ENCODE results near the gene GALNT17.

GALNT17 gene

DNA sequence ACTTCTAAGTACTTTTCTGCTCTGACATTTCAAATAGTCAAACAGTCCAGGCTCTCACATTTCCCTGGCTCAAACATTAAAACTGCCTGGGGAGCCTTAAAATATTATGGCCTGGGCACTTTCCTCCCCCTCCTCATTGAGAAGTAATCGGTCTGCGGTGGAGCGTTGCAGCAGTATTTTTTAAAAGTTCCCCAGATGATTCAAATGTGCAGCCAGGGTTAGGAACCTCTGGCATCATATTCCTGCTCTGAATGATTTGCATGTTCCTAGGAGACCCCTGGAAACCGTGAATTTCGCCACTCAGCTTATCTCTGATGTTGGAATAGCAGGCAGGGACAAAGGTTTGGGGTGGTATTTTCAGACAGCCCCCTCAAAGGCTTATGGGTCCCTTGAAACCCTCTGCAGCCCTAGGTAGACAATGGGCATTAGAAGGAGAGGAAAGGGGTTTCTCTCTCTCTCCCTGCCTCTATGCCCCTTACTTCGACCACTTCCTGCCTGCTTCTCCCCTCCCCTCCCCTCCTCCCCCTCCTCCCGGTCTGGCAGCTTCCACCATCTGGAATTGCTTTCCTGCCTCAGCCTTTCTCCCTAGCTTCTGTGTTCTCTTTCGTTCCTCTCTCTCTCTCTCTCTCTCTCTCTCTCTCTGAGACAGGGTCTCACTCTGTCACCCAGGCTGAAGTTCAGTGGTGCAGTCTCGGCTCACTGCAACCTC is 622.2 kb downstream of the GALNT17 start:
- no peaks in the 10 kb centered on the region for H3K4me1 ChIP-seq (ENCODE audit: insufficient read depth, low read length, poor library complexity, severe bottlenecking)
- H2AFZ ChIP-seq (ENCODE audit: low read length): no peak overlapping the region
- no peaks in the 10 kb centered on the region for H3F3A ChIP-seq (ENCODE audit: low read depth)
- H3K9me3 ChIP-seq (ENCODE audit: insufficient read depth, low read depth, low read length): peaks cover 12% of the 10 kb centered on the region; the same call in 1 of the 2 replicates
- no peak overlapping the region for H3K4me2 ChIP-seq (ENCODE audit: low read depth, low read length, poor library complexity, severe bottlenecking)
- H3K9me2 ChIP-seq (replicated peaks; ENCODE audit: low read depth, low read length): no peaks in the 10 kb centered on the region
- no peak overlapping the region for H3K9ac ChIP-seq (ENCODE audit: low read depth, low read length, poor library complexity, severe bottlenecking)
- no peaks in the 10 kb centered on the region for H3K36me3 ChIP-seq (ENCODE audit: insufficient read depth, low read length)
- no peaks in the 10 kb centered on the region for H3K79me2 ChIP-seq (ENCODE audit: insufficient read depth, low read length)
- no peaks in the 10 kb centered on the region for H4K20me1 ChIP-seq (ENCODE audit: insufficient read depth, low read length, poor library complexity, severe bottlenecking)
- TF ChIP-seq, protein P1, sequence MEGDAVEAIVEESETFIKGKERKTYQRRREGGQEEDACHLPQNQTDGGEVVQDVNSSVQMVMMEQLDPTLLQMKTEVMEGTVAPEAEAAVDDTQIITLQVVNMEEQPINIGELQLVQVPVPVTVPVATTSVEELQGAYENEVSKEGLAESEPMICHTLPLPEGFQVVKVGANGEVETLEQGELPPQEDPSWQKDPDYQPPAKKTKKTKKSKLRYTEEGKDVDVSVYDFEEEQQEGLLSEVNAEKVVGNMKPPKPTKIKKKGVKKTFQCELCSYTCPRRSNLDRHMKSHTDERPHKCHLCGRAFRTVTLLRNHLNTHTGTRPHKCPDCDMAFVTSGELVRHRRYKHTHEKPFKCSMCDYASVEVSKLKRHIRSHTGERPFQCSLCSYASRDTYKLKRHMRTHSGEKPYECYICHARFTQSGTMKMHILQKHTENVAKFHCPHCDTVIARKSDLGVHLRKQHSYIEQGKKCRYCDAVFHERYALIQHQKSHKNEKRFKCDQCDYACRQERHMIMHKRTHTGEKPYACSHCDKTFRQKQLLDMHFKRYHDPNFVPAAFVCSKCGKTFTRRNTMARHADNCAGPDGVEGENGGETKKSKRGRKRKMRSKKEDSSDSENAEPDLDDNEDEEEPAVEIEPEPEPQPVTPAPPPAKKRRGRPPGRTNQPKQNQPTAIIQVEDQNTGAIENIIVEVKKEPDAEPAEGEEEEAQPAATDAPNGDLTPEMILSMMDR (conservative IDR thresholded peaks at IDR 0.05; ENCODE audit: low read length): no peak
- TF ChIP-seq EZH2phosphoT487 (IDR thresholded peaks at IDR 0.05; ENCODE audit: borderline replicate concordance): no peak
- H3K27me3 ChIP-seq (ENCODE audit: insufficient read depth, low read length, poor library complexity, severe bottlenecking): no peaks in the 10 kb centered on the region
- H3K4me3 ChIP-seq (ENCODE audit: low read length, poor library complexity, severe bottlenecking): no peak overlapping the region

DNA sequence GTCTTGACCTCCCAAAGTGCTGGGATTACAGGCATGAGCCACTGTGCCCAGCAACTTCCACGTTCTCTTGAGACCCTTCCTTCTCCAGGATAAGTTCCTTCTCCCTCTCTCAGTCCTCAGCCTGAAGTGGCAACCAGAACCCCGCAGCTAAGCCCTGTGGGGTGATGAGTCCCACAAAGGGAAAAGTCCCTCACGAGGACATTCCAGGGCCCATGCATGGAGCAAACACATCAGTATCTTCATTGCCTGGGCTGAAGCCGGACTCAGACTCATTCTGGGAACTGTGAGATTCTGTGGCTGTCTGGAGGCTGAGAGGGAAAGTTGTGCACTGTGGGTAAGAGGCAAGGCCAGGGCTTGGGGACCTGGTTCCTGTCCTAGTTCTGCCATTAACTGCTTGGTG is 622.9 kb downstream of the GALNT17 start:
- no peaks in the 10 kb centered on the region for H3F3A ChIP-seq (ENCODE audit: low read depth)
- no peak overlapping the region for H3K4me3 ChIP-seq (ENCODE audit: low read length, poor library complexity, severe bottlenecking)
- no peaks in the 10 kb centered on the region for H3K27me3 ChIP-seq (ENCODE audit: insufficient read depth, low read length, poor library complexity, severe bottlenecking)
- no peaks in the 10 kb centered on the region for H4K20me1 ChIP-seq (ENCODE audit: insufficient read depth, low read length, poor library complexity, severe bottlenecking)
- no peak overlapping the region for H2AFZ ChIP-seq (ENCODE audit: low read length)
- H3K9me3 ChIP-seq (ENCODE audit: insufficient read depth, low read depth, low read length): peaks cover 9% of the 10 kb centered on the region; the same call in 1 of the 2 replicates
- H3K4me1 ChIP-seq (ENCODE audit: insufficient read depth, low read length, poor library complexity, severe bottlenecking): no peaks in the 10 kb centered on the region
- TF ChIP-seq, protein P1 (conservative IDR thresholded peaks at IDR 0.05; ENCODE audit: low read length): no peak
- TF ChIP-seq EZH2phosphoT487 (IDR thresholded peaks at IDR 0.05; ENCODE audit: borderline replicate concordance): no peak
- no peaks in the 10 kb centered on the region for H3K36me3 ChIP-seq (ENCODE audit: insufficient read depth, low read length)
- no peak overlapping the region for H3K9ac ChIP-seq (ENCODE audit: low read depth, low read length, poor library complexity, severe bottlenecking)
- H3K9me2 ChIP-seq (replicated peaks; ENCODE audit: low read depth, low read length): no peaks in the 10 kb centered on the region
- H3K4me2 ChIP-seq (ENCODE audit: low read depth, low read length, poor library complexity, severe bottlenecking): no peak overlapping the region
- H3K79me2 ChIP-seq (ENCODE audit: insufficient read depth, low read length): no peaks in the 10 kb centered on the region

DNA sequence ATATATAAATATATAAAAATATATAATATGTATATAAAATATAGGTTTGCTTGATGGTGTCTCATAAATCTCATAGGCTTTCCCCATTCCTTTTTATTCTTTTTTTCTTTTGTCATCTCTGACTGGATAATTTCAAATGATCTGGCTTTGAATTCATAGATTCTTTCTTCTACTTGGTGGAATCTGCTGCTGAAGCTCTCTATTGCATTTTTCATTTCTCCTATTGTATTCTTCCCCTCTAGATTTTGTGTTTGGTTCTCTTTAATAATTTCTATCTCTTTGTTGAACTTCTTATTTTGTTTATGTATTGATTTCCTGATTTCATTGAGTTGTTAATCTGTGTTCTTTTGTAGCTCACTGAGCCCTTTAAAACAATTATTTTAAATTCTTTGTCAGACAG is 629.4 kb downstream of the GALNT17 start:
- Histone ChIP-seq H3K9me2 (replicated peaks; ENCODE audit: low read depth, low read length) (no peaks in the 10 kb centered on the region), H2AFZ (ENCODE audit: low read length) (no peak overlapping the region), H3K4me1 (ENCODE audit: insufficient read depth, low read length, poor library complexity, severe bottlenecking) (no peaks in the 10 kb centered on the region), H3K79me2 (ENCODE audit: insufficient read depth, low read length) (no peaks in the 10 kb centered on the region), H3K36me3 (ENCODE audit: insufficient read depth, low read length) (no peaks in the 10 kb centered on the region), H3K4me3 (ENCODE audit: low read length, poor library complexity, severe bottlenecking) (no peak overlapping the region), H3K9me3 (ENCODE audit: insufficient read depth, low read depth, low read length) (peaks cover 7% of the 10 kb centered on the region; the same call in 1 of the 2 replicates), H3K9ac (ENCODE audit: low read depth, low read length, poor library complexity, severe bottlenecking) (no peak overlapping the region), H4K20me1 (ENCODE audit: insufficient read depth, low read length, poor library complexity, severe bottlenecking) (no peaks in the 10 kb centered on the region), H3F3A (ENCODE audit: low read depth) (no peaks in the 10 kb centered on the region), H3K4me2 (ENCODE audit: low read depth, low read length, poor library complexity, severe bottlenecking) (no peak overlapping the region), H3K27me3 (ENCODE audit: insufficient read depth, low read length, poor library complexity, severe bottlenecking) (no peaks in the 10 kb centered on the region)
- TF ChIP-seq, protein P1 (conservative IDR thresholded peaks at IDR 0.05; ENCODE audit: low read length): no peak
- no peak for TF ChIP-seq EZH2phosphoT487 (IDR thresholded peaks at IDR 0.05; ENCODE audit: borderline replicate concordance)

All from Loucy (cell line).